Brain microvascular endothelial cell (primary cell): ENCODE data around the gene HCLS1.

ENCODE experiments used
- DNase-seq: peaks from one replicate; pipeline ENCODE4 v3.0.0-alpha.2; 2020
- H3K27ac ChIP-seq: fragments of 250-450 bp; sonication (Bioruptor Pico); 2 replicates; pipeline ENCODE4 v1.5.1; 2020; ENCODE audit warnings: mild to moderate bottlenecking, moderate library complexity
- H3K27me3 ChIP-seq: fragments of 250-450 bp; sonication (Bioruptor Pico); replicated peaks from 2 replicates; pipeline ENCODE4 v1.5.1; 2020; ENCODE audit warnings: mild to moderate bottlenecking
- H3K36me3 ChIP-seq: fragments of 250-450 bp; sonication (Bioruptor Pico); replicated peaks from 2 replicates; pipeline ENCODE4 v1.5.1; 2020; ENCODE audit warnings: mild to moderate bottlenecking
- H3K4me3 ChIP-seq: 2 replicates; pipeline ENCODE4 v1.5.1; 2011; ENCODE audit warnings: low read depth, mild to moderate bottlenecking, control low read depth, low read length, moderate library complexity
- in situ Hi-C: cut with HindIII; loops from 2 replicates; pipeline ENCODE4 v1.10.0; 2017; ENCODE audit warnings: low sequenced_read_pairs, low pct_ligation_motif_present
- TF ChIP-seq, protein P1 (sequence below): IDR thresholded peaks from 2 replicates; pipeline ENCODE4 v1.5.1; 2011; ENCODE audit warnings: low read depth, mild to moderate bottlenecking, moderate library complexity, low read length, control low read depth, inconsistent platforms; ENCODE audit errors: missing control alignments

HCLS1 gene, protein sequence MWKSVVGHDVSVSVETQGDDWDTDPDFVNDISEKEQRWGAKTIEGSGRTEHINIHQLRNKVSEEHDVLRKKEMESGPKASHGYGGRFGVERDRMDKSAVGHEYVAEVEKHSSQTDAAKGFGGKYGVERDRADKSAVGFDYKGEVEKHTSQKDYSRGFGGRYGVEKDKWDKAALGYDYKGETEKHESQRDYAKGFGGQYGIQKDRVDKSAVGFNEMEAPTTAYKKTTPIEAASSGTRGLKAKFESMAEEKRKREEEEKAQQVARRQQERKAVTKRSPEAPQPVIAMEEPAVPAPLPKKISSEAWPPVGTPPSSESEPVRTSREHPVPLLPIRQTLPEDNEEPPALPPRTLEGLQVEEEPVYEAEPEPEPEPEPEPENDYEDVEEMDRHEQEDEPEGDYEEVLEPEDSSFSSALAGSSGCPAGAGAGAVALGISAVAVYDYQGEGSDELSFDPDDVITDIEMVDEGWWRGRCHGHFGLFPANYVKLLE

DNA sequence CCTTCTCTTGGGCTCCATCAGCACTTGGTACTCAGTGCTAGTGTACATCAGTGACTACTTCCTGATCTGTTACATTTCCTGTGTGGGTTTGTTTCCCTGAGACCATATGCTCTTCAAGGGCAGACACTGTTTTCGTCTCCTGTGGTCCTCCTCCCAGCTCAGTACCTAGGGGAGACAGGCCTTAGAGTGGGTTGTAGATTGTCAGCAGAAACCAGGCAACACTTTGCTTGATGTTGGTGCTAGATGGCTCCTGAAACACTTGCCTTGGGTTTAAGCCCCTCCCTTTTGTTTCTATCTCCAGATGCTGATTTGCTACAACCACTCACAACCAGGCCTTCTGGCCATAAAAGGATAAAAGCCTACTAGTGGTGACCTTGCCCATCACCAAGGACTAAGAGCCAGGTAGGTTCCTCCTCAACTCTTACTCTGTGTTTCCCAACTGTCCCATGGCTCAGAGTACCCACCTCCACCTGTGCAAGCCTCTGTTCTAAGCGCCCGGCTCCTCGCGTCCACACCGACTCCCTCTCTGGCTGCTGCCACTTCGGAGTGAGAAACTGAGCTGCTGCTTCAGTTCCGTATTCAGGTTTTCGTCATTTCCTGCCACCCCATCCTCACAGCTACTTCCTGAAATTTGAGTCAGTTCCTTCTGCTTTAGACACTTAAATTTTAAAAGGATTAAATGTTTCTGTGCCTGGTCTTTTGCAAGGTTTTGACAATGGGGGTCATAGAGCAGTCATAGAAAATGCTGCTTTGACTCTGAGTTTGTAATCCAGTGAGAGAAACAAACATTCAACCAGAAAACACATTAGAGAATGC, at the start of gene HCLS1:
Gene HCLS1, minus strand, starts transcription at position 548 of the 816 bp plus-strand sequence. CDS start 2,556 bp downstream, outside the sequence.
- Histone ChIP-seq H3K36me3 (peaks cover 19% of the 10 kb centered on the region), H3K27ac (no peak within 1 kb of the TSS), H3K27me3 (no peaks in the 10 kb centered on the region), H3K4me3 (no peak within 1 kb of the TSS)
- no peak for DNase-seq
- TF ChIP-seq, protein P1, sequence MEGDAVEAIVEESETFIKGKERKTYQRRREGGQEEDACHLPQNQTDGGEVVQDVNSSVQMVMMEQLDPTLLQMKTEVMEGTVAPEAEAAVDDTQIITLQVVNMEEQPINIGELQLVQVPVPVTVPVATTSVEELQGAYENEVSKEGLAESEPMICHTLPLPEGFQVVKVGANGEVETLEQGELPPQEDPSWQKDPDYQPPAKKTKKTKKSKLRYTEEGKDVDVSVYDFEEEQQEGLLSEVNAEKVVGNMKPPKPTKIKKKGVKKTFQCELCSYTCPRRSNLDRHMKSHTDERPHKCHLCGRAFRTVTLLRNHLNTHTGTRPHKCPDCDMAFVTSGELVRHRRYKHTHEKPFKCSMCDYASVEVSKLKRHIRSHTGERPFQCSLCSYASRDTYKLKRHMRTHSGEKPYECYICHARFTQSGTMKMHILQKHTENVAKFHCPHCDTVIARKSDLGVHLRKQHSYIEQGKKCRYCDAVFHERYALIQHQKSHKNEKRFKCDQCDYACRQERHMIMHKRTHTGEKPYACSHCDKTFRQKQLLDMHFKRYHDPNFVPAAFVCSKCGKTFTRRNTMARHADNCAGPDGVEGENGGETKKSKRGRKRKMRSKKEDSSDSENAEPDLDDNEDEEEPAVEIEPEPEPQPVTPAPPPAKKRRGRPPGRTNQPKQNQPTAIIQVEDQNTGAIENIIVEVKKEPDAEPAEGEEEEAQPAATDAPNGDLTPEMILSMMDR = no peak
- in situ Hi-C loops = no loop called here

DNA sequence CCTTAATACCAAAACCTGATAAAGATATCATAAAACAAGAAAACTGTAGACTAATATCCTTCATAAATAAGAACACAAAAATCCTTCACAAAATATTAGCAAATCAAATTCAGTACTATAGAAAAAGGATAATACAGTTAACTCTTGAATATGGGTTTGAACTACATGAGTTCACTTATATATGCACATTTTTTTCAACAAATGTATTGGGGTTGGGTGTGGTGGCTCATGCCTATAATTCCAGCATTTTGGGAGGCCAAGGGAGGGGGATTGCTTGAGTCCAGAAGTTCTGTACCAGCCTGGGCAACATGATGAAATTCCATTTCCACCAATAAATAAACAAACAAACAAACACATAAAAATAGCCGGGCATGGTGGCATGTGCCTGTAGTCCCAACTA, 49.6 kb upstream of the HCLS1 start:
- peaks cover 21% of the 10 kb centered on the region for H3K36me3 ChIP-seq
- H3K27ac ChIP-seq = no peak overlapping the region
- in situ Hi-C loops = no loop called here
- no peak for DNase-seq
- TF ChIP-seq, protein P1 = no peak
- H3K4me3 ChIP-seq = no peak overlapping the region
- H3K27me3 ChIP-seq = no peaks in the 10 kb centered on the region

DNA sequence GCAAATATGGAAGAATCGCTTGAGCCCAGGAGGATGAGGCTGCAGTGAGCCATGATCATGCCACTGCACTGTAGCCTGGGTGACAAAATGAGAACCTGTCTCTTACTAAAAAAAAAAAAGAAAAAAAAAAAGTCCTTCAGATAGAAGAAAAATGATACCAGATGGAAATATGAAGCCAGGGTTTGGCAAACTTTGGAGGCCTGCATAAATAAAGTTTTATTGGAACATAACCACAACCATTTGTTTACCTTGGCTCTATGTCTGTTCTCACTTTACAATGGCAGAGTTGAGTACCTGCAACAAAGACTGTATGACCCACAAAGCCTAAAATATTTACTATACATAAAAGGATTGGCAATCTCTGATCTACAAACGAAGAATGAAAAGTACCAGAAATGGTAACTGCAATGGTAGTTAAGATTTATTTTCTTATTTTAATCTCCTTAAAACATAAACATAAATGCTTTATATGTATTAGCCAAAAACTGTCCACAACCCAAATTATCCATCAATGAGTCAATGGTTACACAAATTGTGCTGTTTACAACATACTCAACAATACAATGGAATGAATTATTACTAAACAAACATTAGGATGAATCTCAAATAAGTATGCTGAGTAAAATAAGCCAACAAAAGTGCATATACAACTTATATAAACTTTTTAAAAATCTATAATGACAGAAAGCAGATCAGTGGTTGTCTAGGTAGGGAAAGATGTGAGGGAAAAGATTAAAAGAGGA, 47.0 kb upstream of the HCLS1 start:
- no peak overlapping the region for H3K4me3 ChIP-seq
- TF ChIP-seq, protein P1 = no peak
- no peak overlapping the region for H3K27ac ChIP-seq
- H3K27me3 ChIP-seq = no peaks in the 10 kb centered on the region
- DNase-seq = no peak
- in situ Hi-C loops = no loop called here
- H3K36me3 ChIP-seq = peaks cover 2% of the 10 kb centered on the region

DNA sequence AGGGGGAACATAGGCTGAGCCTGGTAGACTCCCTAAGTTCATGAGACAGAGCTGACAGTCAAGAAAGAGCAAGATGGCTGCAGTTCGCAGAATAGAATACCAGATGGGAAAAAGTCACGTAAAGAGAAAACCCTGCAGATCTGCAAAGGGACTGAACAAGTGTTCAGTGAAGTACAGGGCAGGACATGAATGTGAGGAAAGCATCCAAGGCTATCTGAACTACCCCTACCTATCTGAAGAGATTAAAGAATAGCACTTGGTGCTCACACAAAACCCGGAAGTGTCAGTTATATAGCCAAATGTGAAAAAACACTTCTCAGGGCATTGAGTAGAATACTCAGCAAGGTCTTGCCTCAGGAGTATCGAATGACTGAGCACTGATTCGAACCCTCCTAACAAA, 44.8 kb upstream of the HCLS1 start:
- no peak for DNase-seq
- no peak overlapping the region for H3K4me3 ChIP-seq
- in situ Hi-C loops = no loop called here
- no peak overlapping the region for H3K27ac ChIP-seq
- no peaks in the 10 kb centered on the region for H3K27me3 ChIP-seq
- TF ChIP-seq, protein P1 = no peak
- peaks cover 2% of the 10 kb centered on the region for H3K36me3 ChIP-seq

DNA sequence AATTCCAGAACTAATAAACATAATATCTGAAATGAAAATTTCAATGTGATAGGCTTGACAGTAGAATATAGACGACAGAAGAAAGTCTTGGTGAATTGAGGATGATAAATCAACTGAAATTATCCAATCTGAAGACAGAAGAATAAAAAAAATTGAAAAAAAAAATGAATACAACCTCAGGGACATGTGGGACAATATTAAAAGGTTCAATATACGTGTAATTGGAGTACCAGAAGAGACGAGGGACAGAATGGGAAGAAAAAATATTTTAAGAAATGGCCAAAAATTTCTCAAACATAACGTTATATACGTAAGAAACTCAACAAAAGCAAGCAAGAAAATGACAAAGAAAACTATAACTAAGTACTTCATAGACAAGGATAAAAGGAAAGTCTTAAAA, 43.3 kb upstream of the HCLS1 start:
- in situ Hi-C loops = no loop called here
- TF ChIP-seq, protein P1 = no peak
- Histone ChIP-seq H3K27ac (no peak overlapping the region), H3K27me3 (no peaks in the 10 kb centered on the region), H3K36me3 (peaks cover 2% of the 10 kb centered on the region), H3K4me3 (no peak overlapping the region)
- DNase-seq = no peak
